Endothelial cell of umbilical vein (primary cell): ENCODE data around the gene TCF7L2. TPM values are rescaled to one million over a fixed set of nuclear protein-coding genes. Genes with fewer than 3 reads are reported as not detected.

Experiments
- BruUV-seq: library from RNA; stranded (reverse); fragments of 400-500 nt; replicated peaks from 2 replicates; lab custom pipeline; 2021; lab: Mats Ljungman, UMichigan
- CTCF ChIA-PET: fragments of 300-600, 350-600 bp; sonication (Branson Sonifier 250); formaldehyde crosslinking; loops from one replicate; lab custom pipeline; 2021; ENCODE audit warnings: antibody characterized with exemption, inconsistent platforms; lab: Charles Lee
- POLR2A ChIA-PET: fragments of 300-600, 350-600 bp; sonication (Branson Sonifier 250); formaldehyde crosslinking; loops from one replicate; lab custom pipeline; 2021; ENCODE audit warnings: antibody characterized with exemption, inconsistent platforms; lab: Charles Lee
- DNase-seq: peaks from one replicate; pipeline ENCODE4 v3.0.0-alpha.2; 2011; ENCODE audit warnings: low read depth, low spot score
- FAIRE-seq: peaks from 2 replicates; lab custom pipeline; 2011; peaks lifted over from hg19 to GRCh38; lab: Jason Lieb, UNC
- H2AFZ ChIP-seq: 2 replicates; pipeline ENCODE4 v1.6.0; 2012; ENCODE audit warnings: low read depth, low read length, control low read depth, inconsistent platforms
- H3K27ac ChIP-seq: 2 replicates; pipeline ENCODE4 v1.5.1; 2011; ENCODE audit warnings: low read depth, mild to moderate bottlenecking, control low read depth, low read length, moderate library complexity; ENCODE audit not compliant: insufficient read depth
- H3K27me3 ChIP-seq, 2 experiments: 2 replicates each; pipeline versions ENCODE4 v1.6.0 to v1.6.1; 2011; ENCODE audit warnings: low read length in 2 of 2, mixed read lengths in 1 of 2; ENCODE audit not compliant: control insufficient read depth in 2 of 2, insufficient read depth in 2 of 2
- H3K36me3 ChIP-seq, 2 experiments: 2 replicates in 1 of 2; 3 replicates in 1 of 2; pipeline ENCODE4 v1.5.1; 2011; ENCODE audit warnings: low read length in 2 of 2, mild to moderate bottlenecking in 1 of 2, moderate library complexity in 1 of 2; ENCODE audit not compliant: control insufficient read depth in 2 of 2, insufficient read depth in 2 of 2; ENCODE audit errors: extremely low read depth in 1 of 2
- H3K4me1 ChIP-seq: 3 replicates; pipeline ENCODE4 v1.5.1; 2011; ENCODE audit warnings: mild to moderate bottlenecking, low read length; ENCODE audit not compliant: control insufficient read depth, insufficient read depth; ENCODE audit errors: extremely low read depth
- H3K4me2 ChIP-seq: 2 replicates; pipeline ENCODE4 v1.6.1; 2011; ENCODE audit warnings: low read length, control low read depth, mixed read lengths; ENCODE audit not compliant: insufficient read depth
- H3K4me3 ChIP-seq, 3 experiments: fragments of 200-600 bp in 1 of 3; sonication (generic), shearing (Covaris generic) in 1 of 3; replicated peaks in 1 of 3; 2 replicates each; pipeline ENCODE4 v1.5.1; 2011 to 2016; ENCODE audit warnings: control low read depth in 3 of 3, low read length in 3 of 3, mild to moderate bottlenecking in 2 of 3, inconsistent platforms in 1 of 3, low read depth in 1 of 3, moderate library complexity in 1 of 3; ENCODE audit not compliant: insufficient read depth in 1 of 3
- H3K79me2 ChIP-seq: 2 replicates; pipeline ENCODE4 v1.6.0; 2012; ENCODE audit warnings: low read length, inconsistent platforms; ENCODE audit not compliant: control insufficient read depth, insufficient read depth
- H3K9ac ChIP-seq: replicated peaks from 2 replicates; pipeline ENCODE3; 2011; ENCODE audit warnings: low read length, control low read depth; ENCODE audit not compliant: insufficient read depth; ENCODE audit errors: extremely low read depth
- H3K9me1 ChIP-seq: replicated peaks from 3 replicates; pipeline ENCODE4 v1.6.0; 2011; ENCODE audit warnings: mild to moderate bottlenecking, low read length; ENCODE audit not compliant: control insufficient read depth, insufficient read depth; ENCODE audit errors: extremely low read depth
- H3K9me3 ChIP-seq: replicated peaks from 2 replicates; pipeline ENCODE4 v1.5.1; 2012; ENCODE audit warnings: low read length, inconsistent platforms; ENCODE audit not compliant: control insufficient read depth, insufficient read depth
- H4K20me1 ChIP-seq: replicated peaks from 2 replicates; pipeline ENCODE3; 2011; ENCODE audit warnings: mild to moderate bottlenecking, low read length; ENCODE audit not compliant: control insufficient read depth, insufficient read depth; ENCODE audit errors: extremely low read depth
- EZH2 ChIP-seq: IDR thresholded peaks from 2 replicates; pipeline ENCODE4 v1.6.1; 2012; ENCODE audit warnings: borderline replicate concordance, low read depth, mild to moderate bottlenecking, moderate library complexity, low read length, inconsistent platforms; ENCODE audit not compliant: severe bottlenecking
- FOS ChIP-seq: IDR thresholded peaks from 2 replicates; pipeline ENCODE4 v1.6.1; 2011; ENCODE audit warnings: mild to moderate bottlenecking, low read length, moderate library complexity, borderline replicate concordance; ENCODE audit not compliant: insufficient read depth
- GATA2 ChIP-seq: IDR thresholded peaks from 2 replicates; pipeline ENCODE4 v1.7.0; 2011; ENCODE audit warnings: low read depth, mild to moderate bottlenecking, moderate library complexity, mixed read lengths, low read length; ENCODE audit not compliant: insufficient read length, insufficient read depth
- JUN ChIP-seq: IDR thresholded peaks from 2 replicates; pipeline ENCODE4 v1.6.1; 2011; ENCODE audit warnings: borderline replicate concordance, low read depth; ENCODE audit not compliant: insufficient read length, insufficient read depth
- MAX ChIP-seq: IDR thresholded peaks from 2 replicates; pipeline ENCODE4 v1.6.1; 2011; ENCODE audit not compliant: insufficient read depth, insufficient read length
- MYC ChIP-seq: IDR thresholded peaks from one replicate; pipeline ENCODE4 v1.6.1; 2011; ENCODE audit warnings: mild to moderate bottlenecking, low read depth, low read length
- POLR2A ChIP-seq: IDR thresholded peaks from 2 replicates; pipeline ENCODE4 v1.6.1; 2012; ENCODE audit warnings: low read depth, mild to moderate bottlenecking, control low read depth, low read length
- POLR2AphosphoS5 ChIP-seq: IDR thresholded peaks from 2 replicates; pipeline ENCODE4 v1.6.1; 2012; ENCODE audit warnings: low read depth, mild to moderate bottlenecking, control low read depth, low read length, moderate library complexity; ENCODE audit not compliant: insufficient read depth
- dilution Hi-C: fragments of 300-500 bp; cut with MboI; formaldehyde crosslinking; loops from one replicate; pipeline ENCODE4 v1.15.0; 2019; ENCODE audit warnings: low sequenced_read_pairs; ENCODE audit not compliant: extremely low pct_ligation_motif_present
- intact Hi-C: fragments of 100-400 bp; cut with micrococcal nuclease; formaldehyde crosslinking; loops from one replicate; pipeline ENCODE4 v1.10.0; 2022
- polyA plus RNA-seq, 4 experiments: library from polyadenylated mRNA; depleted of rRNA in 3 of 4; stranded (reverse) in 3 of 4; unstranded in 1 of 4; fragments of >200 nt; gene quantifications; 2 replicates each; pipeline versions ENCODE4 v1.2.1 to v1.2.3, GENCODE V29; 2011 to 2012; ENCODE audit warnings: missing spikeins in 1 of 4
- total RNA-seq: library from RNA; stranded (reverse); gene quantifications from 2 replicates; pipeline ENCODE4 v1.2.3, GENCODE V29; 2021
- TF ChIP-seq, protein P1 (sequence below), 2 donors: IDR thresholded peaks; 1 replicate in 1 of 2; 2 replicates in 1 of 2; pipeline ENCODE4 v1.5.1; 2011; ENCODE audit warnings: low read length in 2 of 2, mild to moderate bottlenecking in 2 of 2, moderate library complexity in 2 of 2, control low read depth in 1 of 2, inconsistent platforms in 1 of 2, low read depth in 1 of 2; ENCODE audit not compliant: insufficient read depth in 1 of 2; ENCODE audit errors: extremely low read depth in 1 of 2

The TCF7L2 gene
- total and polyA plus RNA-seq, 2 donors (not counting 3 experiments of a cell fraction or from before 2014, with no cell fraction given), result 9.9 to 21.8 TPM

DNA sequence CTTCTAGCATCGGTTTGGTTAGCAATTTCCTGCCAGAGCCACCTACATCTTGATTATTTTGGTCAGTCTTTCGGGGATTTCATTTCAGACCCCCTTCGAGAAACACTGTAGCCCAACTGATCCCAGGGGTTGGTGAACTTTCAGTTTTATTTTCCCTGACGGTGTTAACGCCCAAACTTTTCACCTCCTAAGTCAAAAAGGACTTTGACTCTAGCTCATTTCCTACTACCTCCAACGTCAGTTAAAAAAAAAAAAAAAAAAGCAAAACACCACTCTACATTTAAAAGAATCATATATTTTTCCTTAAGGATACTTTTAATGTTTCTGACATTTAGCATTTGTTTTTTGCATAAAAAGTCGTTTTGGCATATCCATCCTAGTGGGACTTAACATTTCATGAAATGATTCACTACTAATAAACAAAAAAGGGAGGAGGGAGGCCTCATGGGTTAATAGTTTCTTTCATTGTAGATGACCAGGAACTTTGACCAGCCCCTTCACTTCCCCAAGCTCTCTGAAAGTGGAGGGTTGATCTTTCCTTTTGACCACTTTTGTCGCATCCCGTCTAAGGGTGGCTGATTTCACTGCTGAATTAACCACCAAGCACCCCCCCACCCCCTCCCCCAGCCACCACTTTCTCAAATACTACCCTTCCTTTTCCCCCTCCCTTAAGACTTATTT is 764 bp upstream of the TCF7L2 start:
- BruUV-seq, result no TSS peak
- FAIRE-seq (peak; percentile 35), DNase-seq (peak; percentile 53)
- Histone ChIP-seq H4K20me1 (no peaks in the 10 kb centered on the region), H3K4me3 (peak overlapping the region; percentile 21 to 28 (median 28)), H3K27ac (peak overlapping the region; percentile 42), H3K9me1 (no peaks in the 10 kb centered on the region), H3K27me3 (no peaks in the 10 kb centered on the region), H3K36me3 (no peaks in the 10 kb centered on the region), H3K9me3 (no peaks in the 10 kb centered on the region), H3K4me1 (peaks cover 19% of the 10 kb centered on the region), H3K4me2 (peak overlapping the region; percentile 83), H3K9ac (peak overlapping the region; percentile 38), H2AFZ (peak overlapping the region; percentile 82), H3K79me2 (peaks cover 32% of the 10 kb centered on the region)
- TF ChIP-seq, protein P1, sequence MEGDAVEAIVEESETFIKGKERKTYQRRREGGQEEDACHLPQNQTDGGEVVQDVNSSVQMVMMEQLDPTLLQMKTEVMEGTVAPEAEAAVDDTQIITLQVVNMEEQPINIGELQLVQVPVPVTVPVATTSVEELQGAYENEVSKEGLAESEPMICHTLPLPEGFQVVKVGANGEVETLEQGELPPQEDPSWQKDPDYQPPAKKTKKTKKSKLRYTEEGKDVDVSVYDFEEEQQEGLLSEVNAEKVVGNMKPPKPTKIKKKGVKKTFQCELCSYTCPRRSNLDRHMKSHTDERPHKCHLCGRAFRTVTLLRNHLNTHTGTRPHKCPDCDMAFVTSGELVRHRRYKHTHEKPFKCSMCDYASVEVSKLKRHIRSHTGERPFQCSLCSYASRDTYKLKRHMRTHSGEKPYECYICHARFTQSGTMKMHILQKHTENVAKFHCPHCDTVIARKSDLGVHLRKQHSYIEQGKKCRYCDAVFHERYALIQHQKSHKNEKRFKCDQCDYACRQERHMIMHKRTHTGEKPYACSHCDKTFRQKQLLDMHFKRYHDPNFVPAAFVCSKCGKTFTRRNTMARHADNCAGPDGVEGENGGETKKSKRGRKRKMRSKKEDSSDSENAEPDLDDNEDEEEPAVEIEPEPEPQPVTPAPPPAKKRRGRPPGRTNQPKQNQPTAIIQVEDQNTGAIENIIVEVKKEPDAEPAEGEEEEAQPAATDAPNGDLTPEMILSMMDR (IDR thresholded peaks at IDR 0.05; ENCODE audit: extremely low read depth in 1 of 2, insufficient read depth in 1 of 2, low read depth in 1 of 2, low read length in 2 of 2), result no peak
- TF ChIP-seq POLR2A (no peak), MYC (no peak), EZH2 (no peak), POLR2AphosphoS5 (no peak), JUN (no peak), FOS (no peak), MAX (no peak), GATA2 (no peak)
- intact Hi-C loops, result loop anchor here (1.0 kb wide), 1 partner anchor 171 kb away; no protein-coding TSS in a partner anchor
- POLR2A ChIA-PET, result interaction anchor here (1.0 kb wide), 1 partner anchor 111 kb away, joined by 3 read pairs; no protein-coding TSS in a partner anchor
- dilution Hi-C loops, result no loop called here
- CTCF ChIA-PET, result interaction anchor here (0.6 to 1.8 kb wide), 5 partner anchors 15 to 605 kb away, joined by 3 to 4 read pairs (median 3); no protein-coding TSS in a partner anchor
